ENCODE data around the gene UHRF2.

Gene UHRF2

DNA sequence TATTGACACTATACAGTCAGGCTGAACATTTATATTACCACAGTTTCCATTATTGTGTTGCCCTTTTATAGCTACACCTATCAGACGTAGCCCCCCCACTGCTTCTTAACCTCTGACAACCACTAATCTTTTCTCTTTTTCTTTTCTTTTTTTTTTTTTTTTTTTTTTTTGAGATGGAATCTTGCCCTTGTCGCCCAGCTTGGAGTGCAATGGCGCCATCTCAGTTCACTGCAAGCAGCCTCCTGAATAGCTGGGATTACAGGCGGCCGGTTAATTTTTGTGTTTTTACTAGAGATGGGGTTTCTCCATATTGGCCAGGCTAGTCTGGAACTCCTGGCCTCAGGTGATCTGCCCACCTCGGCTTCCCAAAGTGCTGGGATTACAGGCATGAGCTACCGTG, 75.4 kb downstream of the UHRF2 start:
- no peak overlapping the region for H3K4me3 ChIP-seq (ENCODE audit: low read depth, low read length)
- TF ChIP-seq, protein P1, sequence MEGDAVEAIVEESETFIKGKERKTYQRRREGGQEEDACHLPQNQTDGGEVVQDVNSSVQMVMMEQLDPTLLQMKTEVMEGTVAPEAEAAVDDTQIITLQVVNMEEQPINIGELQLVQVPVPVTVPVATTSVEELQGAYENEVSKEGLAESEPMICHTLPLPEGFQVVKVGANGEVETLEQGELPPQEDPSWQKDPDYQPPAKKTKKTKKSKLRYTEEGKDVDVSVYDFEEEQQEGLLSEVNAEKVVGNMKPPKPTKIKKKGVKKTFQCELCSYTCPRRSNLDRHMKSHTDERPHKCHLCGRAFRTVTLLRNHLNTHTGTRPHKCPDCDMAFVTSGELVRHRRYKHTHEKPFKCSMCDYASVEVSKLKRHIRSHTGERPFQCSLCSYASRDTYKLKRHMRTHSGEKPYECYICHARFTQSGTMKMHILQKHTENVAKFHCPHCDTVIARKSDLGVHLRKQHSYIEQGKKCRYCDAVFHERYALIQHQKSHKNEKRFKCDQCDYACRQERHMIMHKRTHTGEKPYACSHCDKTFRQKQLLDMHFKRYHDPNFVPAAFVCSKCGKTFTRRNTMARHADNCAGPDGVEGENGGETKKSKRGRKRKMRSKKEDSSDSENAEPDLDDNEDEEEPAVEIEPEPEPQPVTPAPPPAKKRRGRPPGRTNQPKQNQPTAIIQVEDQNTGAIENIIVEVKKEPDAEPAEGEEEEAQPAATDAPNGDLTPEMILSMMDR (IDR thresholded peaks at IDR 0.05; ENCODE audit: borderline replicate concordance, insufficient read depth, low read depth, low read length): no peak

DNA sequence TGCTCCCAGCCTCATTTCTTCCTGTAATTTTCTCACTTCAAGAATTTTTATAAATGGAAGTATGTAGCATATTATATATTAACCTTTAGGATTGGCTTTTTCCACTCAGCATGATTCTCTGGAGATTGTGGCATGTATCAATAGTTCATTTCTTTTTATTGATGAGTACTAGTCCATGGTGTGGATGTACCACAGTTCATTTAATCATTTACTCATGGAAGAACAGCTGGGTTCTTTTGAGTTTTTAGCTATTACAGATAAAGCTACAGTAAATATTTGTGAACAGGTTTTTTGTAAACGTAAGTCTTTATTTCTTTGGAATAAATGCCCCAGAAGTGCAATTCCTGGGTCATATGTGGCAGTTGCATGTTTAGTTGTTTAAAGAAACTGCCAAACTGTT, 76.1 kb downstream of the UHRF2 start:
- H3K4me3 ChIP-seq (ENCODE audit: low read depth, low read length): no peak overlapping the region
- TF ChIP-seq, protein P1 (IDR thresholded peaks at IDR 0.05; ENCODE audit: borderline replicate concordance, insufficient read depth, low read depth, low read length): no peak

DNA sequence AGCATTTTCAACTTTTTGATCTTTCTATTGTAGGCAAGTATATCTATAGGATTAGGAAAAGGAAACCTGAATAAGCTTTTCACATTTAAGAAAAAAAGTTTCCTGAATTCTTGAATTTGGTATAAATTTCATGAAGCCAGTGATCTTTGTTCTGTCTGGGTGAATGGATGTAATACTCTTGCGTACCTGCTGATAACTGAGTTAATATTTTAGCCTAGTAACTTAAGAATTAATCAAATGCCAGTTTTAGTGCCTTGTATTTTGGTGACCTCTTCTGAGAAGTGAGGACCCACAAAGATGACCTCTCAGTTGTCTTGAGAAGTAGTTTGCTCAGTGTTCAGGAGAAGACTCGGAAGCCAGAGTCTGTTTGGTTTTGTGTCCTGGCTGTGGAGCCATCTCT, 77.9 kb downstream of the UHRF2 start:
- TF ChIP-seq, protein P1 (IDR thresholded peaks at IDR 0.05; ENCODE audit: borderline replicate concordance, insufficient read depth, low read depth, low read length): no peak
- H3K4me3 ChIP-seq (ENCODE audit: low read depth, low read length): no peak overlapping the region

DNA sequence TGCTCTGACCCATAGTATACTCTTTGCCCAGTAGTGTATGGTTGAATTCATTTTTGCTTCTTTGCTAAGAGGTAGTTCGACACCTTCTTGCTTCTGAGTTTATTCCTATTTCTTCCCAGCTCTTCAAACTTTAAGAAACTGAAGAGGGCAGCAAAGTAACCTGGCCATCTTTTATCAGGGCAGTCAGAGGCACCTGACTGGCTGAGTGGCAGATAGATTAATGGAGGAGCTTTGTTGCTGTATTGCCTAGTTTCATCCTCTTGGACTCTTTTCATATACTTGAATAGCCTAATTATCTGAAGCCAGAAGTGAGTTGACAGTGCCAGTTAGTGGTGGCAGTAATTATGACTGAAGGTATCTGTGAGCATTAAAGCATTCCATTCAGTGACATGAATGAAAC, 82.5 kb downstream of the UHRF2 start:
- TF ChIP-seq, protein P1 (IDR thresholded peaks at IDR 0.05; ENCODE audit: borderline replicate concordance, insufficient read depth, low read depth, low read length): no peak

DNA sequence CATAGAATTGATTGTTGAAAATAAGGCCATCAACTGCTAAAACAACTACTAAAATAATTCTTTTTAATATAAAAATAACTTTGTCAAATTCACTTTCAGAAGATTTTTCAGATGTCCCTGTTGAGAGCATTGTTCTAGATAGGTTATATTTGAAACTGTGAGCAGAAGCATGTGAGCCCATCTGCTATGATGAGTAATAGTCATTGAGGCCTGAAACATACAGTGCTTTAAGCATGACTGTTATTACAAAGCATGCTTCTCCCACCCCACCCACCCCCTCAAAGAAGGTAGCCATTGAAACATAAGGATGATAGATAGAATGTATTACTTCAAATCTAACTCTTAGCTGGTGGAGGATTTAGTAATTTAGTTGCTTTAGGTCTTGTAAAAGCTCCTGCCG, 86.0 kb downstream of the UHRF2 start:
- H3K4me3 ChIP-seq (ENCODE audit: low read depth, low read length): no peak overlapping the region
- TF ChIP-seq, protein P1 (IDR thresholded peaks at IDR 0.05; ENCODE audit: borderline replicate concordance, insufficient read depth, low read depth, low read length): no peak

More for the DNA sequence above, 82.5 kb downstream of the UHRF2 start:
- no peak overlapping the region for H3K4me3 ChIP-seq (ENCODE audit: low read depth, low read length)

DNA sequence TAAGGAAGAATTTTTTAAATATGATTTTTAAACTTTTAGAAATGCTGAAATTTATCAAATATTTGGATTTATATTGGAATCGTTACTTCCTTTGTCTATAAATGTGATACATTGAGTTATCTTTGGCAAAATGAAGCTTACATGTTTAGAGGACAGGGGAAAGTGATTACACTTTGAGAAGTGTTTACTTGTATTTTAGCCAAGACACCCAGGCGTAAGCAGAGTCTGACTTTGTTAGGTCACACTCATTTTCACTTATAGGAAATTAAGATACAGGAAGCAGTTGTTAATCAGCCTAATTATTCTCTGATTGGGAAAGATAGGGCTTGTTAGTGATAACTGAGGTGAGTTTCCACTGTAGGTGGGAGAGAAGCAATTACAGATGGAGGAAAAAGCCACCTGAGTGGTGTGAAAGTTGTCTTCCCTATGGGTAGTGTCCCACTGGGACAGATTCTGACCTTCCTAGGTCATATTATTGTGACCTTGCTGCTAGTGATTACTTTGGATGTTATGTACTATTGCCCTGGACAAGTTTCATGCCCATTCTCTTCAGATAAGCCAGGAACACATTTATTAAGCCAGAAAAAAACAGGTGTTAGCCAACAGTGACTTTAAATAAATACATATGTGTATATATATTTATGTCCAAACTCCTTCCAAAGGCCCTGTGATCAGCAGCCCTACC, 88.7 kb downstream of the UHRF2 start:
- TF ChIP-seq, protein P1 (IDR thresholded peaks at IDR 0.05; ENCODE audit: borderline replicate concordance, insufficient read depth, low read depth, low read length): no peak
- no peak overlapping the region for H3K4me3 ChIP-seq (ENCODE audit: low read depth, low read length)

DNA sequence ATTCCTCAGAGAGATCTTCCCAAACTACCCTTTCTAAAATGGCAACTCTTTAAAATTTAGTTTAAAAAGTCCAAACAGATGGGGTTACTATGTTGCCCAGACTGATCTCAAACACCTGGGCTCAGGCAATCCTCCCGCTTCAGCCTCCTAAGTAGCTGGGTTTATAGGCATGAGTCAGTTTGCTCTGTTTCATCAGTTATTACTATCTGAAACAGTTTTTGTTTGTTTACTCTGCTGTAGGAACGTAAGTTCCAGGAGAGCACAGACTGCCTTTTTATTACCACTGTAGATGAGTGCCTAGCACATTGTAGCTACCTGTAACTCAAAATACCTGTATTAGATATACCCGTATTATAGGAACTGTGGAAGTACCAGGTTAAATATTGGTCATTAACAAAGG, 89.4 kb downstream of the UHRF2 start:
- TF ChIP-seq, protein P1 (IDR thresholded peaks at IDR 0.05; ENCODE audit: borderline replicate concordance, insufficient read depth, low read depth, low read length): no peak
- H3K4me3 ChIP-seq (ENCODE audit: low read depth, low read length): no peak overlapping the region

All from GM12875 (cell line).